K562 (cell line): Measurements from ENCODE around the gene SP2. TPM values are rescaled to one million over a fixed set of nuclear protein-coding genes. Genes with fewer than 3 reads are reported as not detected.

Source experiments
- ATAC-seq: fragments of 200-7000 bp; cut with Tn5 transposase; 3 replicates; pipeline ENCODE4 v1.9.1; 2020; ENCODE audit warnings: moderate library complexity
- BruUV-seq: library from RNA; stranded (reverse); fragments of 400-500 nt; replicated peaks from 2 replicates; lab custom pipeline; 2021; lab: Mats Ljungman, UMichigan
- CTCF ChIA-PET: fragments of 300-600 bp; formaldehyde crosslinking; extraction: SDS; loops from one replicate; lab custom pipeline; 2021; ENCODE audit warnings: low intra/inter-chr PET ratio; lab: Yijun Ruan, JAX
- POLR2A ChIA-PET: fragments of 300-600, 350-650 bp; sonication (Branson Sonifier 250); formaldehyde crosslinking; extraction: SDS; loops from one replicate; lab custom pipeline; 2021; ENCODE audit warnings: antibody characterized with exemption, inconsistent platforms; lab: Yijun Ruan, JAX
- DNase-seq, 4 experiments: peaks; one replicate each; pipeline versions ENCODE4 v3.0.0 to v3.0.0-alpha.2; 2011 to 2018; ENCODE audit warnings: low spot score in 3 of 4, mixed read lengths in 3 of 4; ENCODE audit errors: extremely low read depth in 1 of 4
- FAIRE-seq: peaks from 2 replicates; lab custom pipeline; 2011; peaks lifted over from hg19 to GRCh38; lab: Jason Lieb, UNC
- H2AFZ ChIP-seq: 2 replicates; pipeline ENCODE4 v1.6.0; 2011; ENCODE audit warnings: low read depth, low read length, control low read depth, inconsistent platforms
- H3K27ac ChIP-seq: fragments of 200-600 bp; 3 replicates; pipeline ENCODE4 v1.8.0; 2011; ENCODE audit warnings: low read depth, mild to moderate bottlenecking, control low read depth, inconsistent platforms, low read length, moderate library complexity, mixed read lengths; ENCODE audit errors: extremely low read depth
- H3K27me3 ChIP-seq, 2 experiments: fragments of 300-600 bp in 1 of 2; 2 replicates in 1 of 2; 3 replicates in 1 of 2; pipeline versions ENCODE4 v1.6.0 to v1.8.0; 2011; ENCODE audit warnings: inconsistent platforms in 2 of 2, low read length in 2 of 2, mild to moderate bottlenecking in 1 of 2, mixed read lengths in 1 of 2, moderate library complexity in 1 of 2; ENCODE audit not compliant: control insufficient read depth in 2 of 2, insufficient read depth in 2 of 2
- H3K36me3 ChIP-seq: fragments of 300-600 bp; 3 replicates; pipeline ENCODE4 v1.8.0; 2011; ENCODE audit warnings: mild to moderate bottlenecking, low read length, inconsistent platforms; ENCODE audit not compliant: control insufficient read depth, insufficient read depth
- H3K4me1 ChIP-seq, 2 experiments: fragments of 200-600 bp in 1 of 2; replicated peaks in 1 of 2; 2 replicates in 1 of 2; 3 replicates in 1 of 2; pipeline versions ENCODE4 v1.5.1 to v1.8.0; 2011; ENCODE audit warnings: inconsistent platforms in 2 of 2, low read length in 2 of 2, mild to moderate bottlenecking in 1 of 2, mixed read lengths in 1 of 2, moderate library complexity in 1 of 2; ENCODE audit not compliant: control insufficient read depth in 2 of 2, insufficient read depth in 2 of 2
- H3K4me2 ChIP-seq: 2 replicates; pipeline ENCODE4 v1.6.1; 2011; ENCODE audit warnings: low read length, control low read depth, inconsistent platforms, mixed read lengths; ENCODE audit not compliant: insufficient read depth
- H3K4me3 ChIP-seq: fragments of 200-600 bp; sonication (generic), shearing (Covaris generic); 2 replicates; pipeline ENCODE4 v1.5.1; 2016; ENCODE audit warnings: control low read depth, inconsistent platforms
- H3K79me2 ChIP-seq: fragments of 200-600 bp; 3 replicates; pipeline ENCODE4 v1.8.0; 2011; ENCODE audit warnings: low read length, inconsistent platforms; ENCODE audit not compliant: control insufficient read depth, insufficient read depth
- H3K9ac ChIP-seq, 2 experiments: 2 replicates each; pipeline versions ENCODE4 v1.6.0 to v1.6.1; 2011; ENCODE audit warnings: low read depth in 2 of 2, low read length in 2 of 2, control low read depth in 1 of 2, inconsistent platforms in 1 of 2, mild to moderate bottlenecking in 1 of 2, mixed read lengths in 1 of 2; ENCODE audit not compliant: insufficient read depth in 1 of 2
- H3K9me1 ChIP-seq: one replicate; pipeline ENCODE4 v1.6.0; 2011; ENCODE audit warnings: inconsistent platforms, mild to moderate bottlenecking, low read length, moderate library complexity; ENCODE audit not compliant: control insufficient read depth, insufficient read depth
- H3K9me3 ChIP-seq: replicated peaks from 2 replicates; pipeline ENCODE4 v1.5.1; 2011; ENCODE audit warnings: low read depth, low read length, inconsistent platforms; ENCODE audit not compliant: control insufficient read depth, insufficient read depth
- H4K20me1 ChIP-seq: replicated peaks from 2 replicates; pipeline ENCODE4 v1.6.1; 2011; ENCODE audit warnings: low read length, inconsistent platforms, mixed read lengths; ENCODE audit not compliant: control insufficient read depth, insufficient read depth
- CCAR2 ChIP-seq: fragments of 200-400 bp; formaldehyde crosslinking; IDR thresholded peaks from 2 replicates; pipeline ENCODE4 v1.6.1; 2017; ENCODE audit warnings: mild to moderate bottlenecking, low read depth, low read length
- LEF1 ChIP-seq: fragments of 450-650 bp; IDR thresholded peaks from 2 replicates; pipeline ENCODE4 v1.6.1; 2016; ENCODE audit warnings: mild to moderate bottlenecking
- NBN ChIP-seq: fragments of 450-650 bp; IDR thresholded peaks from 2 replicates; pipeline ENCODE4 v1.6.1; 2016; ENCODE audit warnings: low read depth, mild to moderate bottlenecking
- RBFOX2 ChIP-seq: fragments of 200-400 bp; formaldehyde crosslinking; IDR thresholded peaks from 2 replicates; pipeline ENCODE4 v1.6.1; 2017; ENCODE audit warnings: low read depth, mild to moderate bottlenecking, low read length, moderate library complexity
- TCF3 ChIP-seq: sonication (generic); formaldehyde crosslinking; IDR thresholded peaks from 2 replicates; pipeline ENCODE4 v1.4.0; 2020; ENCODE audit warnings: mild to moderate bottlenecking, missing genetic modification reagents
- ZNF584 ChIP-seq: fragments of 200-800 bp; sonication (Bioruptor generic); IDR thresholded peaks from 2 replicates; pipeline ENCODE4 v1.6.1; 2016; ENCODE audit warnings: low read depth, mild to moderate bottlenecking, missing genetic modification characterization, missing compliant biosample characterization
- WGBS: fragments of 100-300 bp; shearing (Covaris generic); methylation state at CpG from one replicate; pipeline ENCODE4 v1.1.6; 2016; ENCODE audit warnings: low coverage, mixed read lengths; ENCODE audit not compliant: insufficient coverage; ENCODE audit errors: missing lambda C conversion rate; 5-methylcytosine and 5-hydroxymethylcytosine counted together
- in situ Hi-C: fragments of 300-500 bp; cut with MboI; formaldehyde crosslinking; loops from 4 replicates; pipeline ENCODE4 v1.15.0; 2018; ENCODE audit warnings: inconsistent platforms, mixed read lengths
- intact Hi-C: fragments of 100-400 bp; cut with micrococcal nuclease; formaldehyde crosslinking; loops from 2 replicates; pipeline ENCODE4 v1.14.2; 2022
- polyA plus RNA-seq, 8 experiments: library from polyadenylated mRNA; depleted of rRNA in 4 of 8; stranded (reverse) in 5 of 8; unstranded in 3 of 8; fragments of >200 nt; fragmentation: Nextera tagmentation in 2 of 8; fragmentation: Illumina TruSeq in 1 of 8; extraction: Ambion mirVana in 2 of 8; extraction: Trizol in 1 of 8; gene quantifications; 2 replicates each; pipeline versions ENCODE4 v1.2.1 to v1.2.3, GENCODE V29; 2011 to 2014; ENCODE audit warnings: inconsistent platforms in 1 of 8, missing spikeins in 1 of 8
- total RNA-seq, 7 experiments: library from RNA; depleted of rRNA in 6 of 7; stranded (reverse); fragments of >200 nt in 6 of 7; fragmentation: Illumina TruSeq in 2 of 7; extraction: Trizol in 2 of 7; gene quantifications; 2 replicates each; pipeline versions ENCODE4 v1.2.1 to v1.2.3, GENCODE V29; 2011 to 2021; ENCODE audit warnings: low replicate concordance in 1 of 7
- TF ChIP-seq, protein P1 (sequence below): fragments of 450-650 bp; formaldehyde crosslinking; IDR thresholded peaks from 2 replicates; pipeline ENCODE4 v1.4.0; 2020; ENCODE audit warnings: mild to moderate bottlenecking

SP2 gene
- total and polyA plus RNA-seq, 9 of the 15 experiments (the other 6 are each of a cell fraction or from before 2014, with no cell fraction given): 0.77 to 22.3 (median 2.3) TPM

DNA sequence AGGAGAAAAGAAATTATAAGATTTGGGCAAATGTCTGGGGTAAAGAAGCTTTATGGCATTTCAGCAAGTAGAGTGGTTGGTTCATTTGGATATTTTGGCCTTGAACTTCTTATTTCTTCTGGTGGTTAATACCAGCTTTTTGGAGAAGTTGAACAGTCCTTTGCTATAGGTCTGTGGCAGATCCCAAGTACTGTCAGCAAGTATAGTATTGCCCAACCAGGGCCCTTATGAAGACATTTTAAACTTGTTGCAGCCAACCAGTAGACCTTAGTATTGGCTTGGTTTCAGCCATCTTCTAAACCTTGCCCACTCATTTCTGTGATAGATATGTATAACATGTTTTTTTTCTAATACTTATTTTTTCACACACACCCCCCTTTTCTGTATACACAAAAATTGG is 2.2 kb downstream of the SP2 start:
- TF ChIP-seq ZNF584 (CRISPR knock-in tag) (no peak), LEF1 (no peak), TCF3 (no peak), CCAR2 (no peak)
- TF ChIP-seq, protein P1, sequence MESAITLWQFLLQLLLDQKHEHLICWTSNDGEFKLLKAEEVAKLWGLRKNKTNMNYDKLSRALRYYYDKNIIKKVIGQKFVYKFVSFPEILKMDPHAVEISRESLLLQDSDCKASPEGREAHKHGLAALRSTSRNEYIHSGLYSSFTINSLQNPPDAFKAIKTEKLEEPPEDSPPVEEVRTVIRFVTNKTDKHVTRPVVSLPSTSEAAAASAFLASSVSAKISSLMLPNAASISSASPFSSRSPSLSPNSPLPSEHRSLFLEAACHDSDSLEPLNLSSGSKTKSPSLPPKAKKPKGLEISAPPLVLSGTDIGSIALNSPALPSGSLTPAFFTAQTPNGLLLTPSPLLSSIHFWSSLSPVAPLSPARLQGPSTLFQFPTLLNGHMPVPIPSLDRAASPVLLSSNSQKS (CRISPR knock-in tag): no peak
- ATAC-seq (no peak), FAIRE-seq (no peak), DNase-seq (no peak)
- ChIA-PET CTCF (no interaction called here), POLR2A (interaction anchor here (0.6 to 0.7 kb wide), 2 partner anchors 11 to 33 kb away, joined by 3 to 4 read pairs; no protein-coding TSS in a partner anchor)
- no peak overlapping the region for H3K4me3 ChIP-seq
- intact Hi-C loops (no loop called here), in situ Hi-C loops (no loop called here)
- H3K4me2 ChIP-seq: no peak overlapping the region
- BruUV-seq: no TSS peak
- H3K4me1 ChIP-seq: peaks cover 21 to 30% of the 10 kb centered on the region in 2 experiments
- no peak overlapping the region for H2AFZ ChIP-seq
- H3K27me3 ChIP-seq: no peaks in the 10 kb centered on the region
- H3K9me1 ChIP-seq: no peaks in the 10 kb centered on the region
- H3K9me3 ChIP-seq: no peaks in the 10 kb centered on the region
- H3K9ac ChIP-seq: no peak overlapping the region
- H4K20me1 ChIP-seq: peaks cover 5% of the 10 kb centered on the region
- H3K27ac ChIP-seq: no peak overlapping the region
- peaks cover 19% of the 10 kb centered on the region; the same call in 2 of the 3 replicates for H3K36me3 ChIP-seq
- peaks cover 33% of the 10 kb centered on the region for H3K79me2 ChIP-seq

DNA sequence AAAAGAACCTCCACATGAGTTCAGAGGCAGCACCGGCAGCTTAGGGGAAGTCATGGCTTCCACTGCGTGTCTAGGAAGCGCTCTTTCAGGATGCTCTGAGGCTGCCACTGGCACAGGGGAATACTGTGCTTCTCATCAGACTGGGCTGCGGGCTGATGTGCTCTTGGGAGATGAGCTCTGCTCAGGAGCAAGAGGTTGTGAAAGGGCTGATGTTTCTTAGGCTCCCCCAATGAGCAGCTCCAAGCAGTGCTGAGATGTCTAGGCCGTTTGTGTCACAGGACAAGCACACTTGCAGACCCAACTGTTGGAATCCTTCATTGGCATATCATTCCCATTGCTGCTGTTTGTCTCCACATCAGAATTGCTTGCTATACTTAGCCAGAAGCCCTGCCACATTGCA is 3.6 kb downstream of the SP2 start:
- H3K4me3 ChIP-seq: no peak overlapping the region
- FAIRE-seq (no peak), DNase-seq (no peak), ATAC-seq (no peak)
- no peaks in the 10 kb centered on the region for H3K9me1 ChIP-seq
- ChIA-PET POLR2A (interaction anchor here (0.5 to 1.2 kb wide), 2 partner anchors 10 to 71 kb away, joined by 3 read pairs; no protein-coding TSS in a partner anchor), CTCF (no interaction called here)
- H3K36me3 ChIP-seq: peaks cover 19% of the 10 kb centered on the region; the same call in 2 of the 3 replicates
- H2AFZ ChIP-seq: no peak overlapping the region
- peaks cover 20 to 21% of the 10 kb centered on the region in 2 experiments for H3K4me1 ChIP-seq
- in situ Hi-C loops (no loop called here), intact Hi-C loops (no loop called here)
- TF ChIP-seq RBFOX2 (no peak), NBN (no peak)
- H3K79me2 ChIP-seq: peaks cover 33% of the 10 kb centered on the region
- H3K27me3 ChIP-seq: no peaks in the 10 kb centered on the region
- no peaks in the 10 kb centered on the region for H3K9me3 ChIP-seq
- H3K4me2 ChIP-seq: no peak overlapping the region
- BruUV-seq: no TSS peak
- 86% methylated on average over 5 of the region's 5 CpGs for WGBS
- H3K9ac ChIP-seq: peak overlapping the region in 1 of 2 experiments; percentile 23; a peak in 1 of 4 replicates
- no peak overlapping the region for H3K27ac ChIP-seq
- H4K20me1 ChIP-seq: peaks cover 5% of the 10 kb centered on the region
